HG03439 (cell line): Measurements from ENCODE around the gene PCSK7.

Experiments used
- ATAC-seq: cut with Tn5 transposase; IDR thresholded peaks from one replicate; pipeline ENCODE4 v1.9.1; 2021; ENCODE audit warnings: mild to moderate bottlenecking, moderate library complexity; ENCODE audit not compliant: unreplicated experiment

Gene PCSK7

GRCh38 chr11:117160826-117161225 lies 71.0 kb downstream of the PCSK7 start:
- ATAC-seq, result no peak

- no peak for ATAC-seq
Observed at GRCh38 chr11:117159892-117160291, 72.0 kb downstream of the PCSK7 start.

GRCh38 chr11:117157507-117157906 lies 74.4 kb downstream of the PCSK7 start:
- no peak for ATAC-seq

DNA sequence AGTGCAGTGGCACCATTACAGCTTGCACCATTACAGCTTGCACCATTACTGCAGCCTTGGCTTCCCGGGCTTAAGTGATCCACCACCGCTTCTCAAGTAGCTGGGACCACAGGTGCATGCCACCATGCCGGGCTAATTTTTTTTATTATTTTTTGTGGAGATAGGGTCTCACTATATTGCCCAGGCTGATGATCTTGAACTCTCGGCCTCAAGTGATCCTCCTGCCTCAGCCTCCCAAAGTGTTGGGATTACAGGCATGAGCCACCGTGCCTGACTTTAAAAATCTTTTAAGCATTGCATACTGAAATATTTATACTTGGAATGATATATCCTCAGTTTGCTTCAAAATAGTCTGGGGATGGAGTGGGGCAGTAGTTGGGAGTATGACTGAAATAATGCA lies 77.4 kb downstream of the PCSK7 start:
- no peak for ATAC-seq
